ENCODE results near the gene CSTPP1.

DNA sequence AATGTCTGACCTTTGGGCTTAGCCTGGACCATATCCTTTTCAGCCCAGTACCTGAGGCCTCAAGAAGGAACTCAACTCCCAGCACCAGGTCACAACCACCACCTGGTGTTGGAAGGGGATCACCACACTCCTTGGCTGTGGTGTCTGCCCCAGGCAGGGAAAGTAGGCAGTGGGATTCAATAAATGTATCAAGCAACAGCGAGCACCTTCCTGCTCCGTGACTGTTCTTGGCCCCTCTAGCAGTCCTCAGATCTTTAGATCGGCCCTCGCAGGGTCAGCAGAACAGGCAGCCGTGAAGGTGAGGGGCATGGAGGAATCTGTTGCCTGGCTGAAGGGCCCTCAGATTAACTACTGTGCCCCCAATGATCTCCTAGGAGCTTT lies 224.2 kb downstream of the CSTPP1 start:
- no peak for TF ChIP-seq POLR2A (IDR thresholded peaks at IDR 0.05)
- TF ChIP-seq, protein P1, sequence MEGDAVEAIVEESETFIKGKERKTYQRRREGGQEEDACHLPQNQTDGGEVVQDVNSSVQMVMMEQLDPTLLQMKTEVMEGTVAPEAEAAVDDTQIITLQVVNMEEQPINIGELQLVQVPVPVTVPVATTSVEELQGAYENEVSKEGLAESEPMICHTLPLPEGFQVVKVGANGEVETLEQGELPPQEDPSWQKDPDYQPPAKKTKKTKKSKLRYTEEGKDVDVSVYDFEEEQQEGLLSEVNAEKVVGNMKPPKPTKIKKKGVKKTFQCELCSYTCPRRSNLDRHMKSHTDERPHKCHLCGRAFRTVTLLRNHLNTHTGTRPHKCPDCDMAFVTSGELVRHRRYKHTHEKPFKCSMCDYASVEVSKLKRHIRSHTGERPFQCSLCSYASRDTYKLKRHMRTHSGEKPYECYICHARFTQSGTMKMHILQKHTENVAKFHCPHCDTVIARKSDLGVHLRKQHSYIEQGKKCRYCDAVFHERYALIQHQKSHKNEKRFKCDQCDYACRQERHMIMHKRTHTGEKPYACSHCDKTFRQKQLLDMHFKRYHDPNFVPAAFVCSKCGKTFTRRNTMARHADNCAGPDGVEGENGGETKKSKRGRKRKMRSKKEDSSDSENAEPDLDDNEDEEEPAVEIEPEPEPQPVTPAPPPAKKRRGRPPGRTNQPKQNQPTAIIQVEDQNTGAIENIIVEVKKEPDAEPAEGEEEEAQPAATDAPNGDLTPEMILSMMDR (IDR thresholded peaks at IDR 0.05), result no peak

All from right lobe of liver (tissue), 4 donors.